GM21529 (cell line): ENCODE results near the gene LYPD5.

Experiments
- ATAC-seq: cut with Tn5 transposase; IDR thresholded peaks from one replicate; pipeline ENCODE4 v1.9.1; 2021; ENCODE audit not compliant: unreplicated experiment

The LYPD5 gene

GRCh38 chr19:43754503-43755255 is 47.6 kb downstream of the LYPD5 start, which contains the start of gene SMG9:
SMG9 (minus strand) TSS chr19:43754962; CDS start chr19:43750741, 4,221 bp downstream.
- ATAC-seq = peak; percentile 51

GRCh38 chr19:43754253-43754502 is 48.1 kb downstream of the LYPD5 start:
- no peak for ATAC-seq

GRCh38 chr19:43752287-43752875 is 49.9 kb downstream of the LYPD5 start:
- ATAC-seq = no peak

- ATAC-seq = no peak
Observed at GRCh38 chr19:43751466-43752220, 50.6 kb downstream of the LYPD5 start.

GRCh38 chr19:43749898-43750297 is 52.3 kb downstream of the LYPD5 start:
- ATAC-seq = no peak

GRCh38 chr19:43749152-43749551 is 53.1 kb downstream of the LYPD5 start:
- no peak for ATAC-seq

GRCh38 chr19:43748685-43749084 is 53.6 kb downstream of the LYPD5 start:
- ATAC-seq = no peak

GRCh38 chr19:43748205-43748594 is 54.0 kb downstream of the LYPD5 start:
- no peak for ATAC-seq

GRCh38 chr19:43747557-43748204 is 54.6 kb downstream of the LYPD5 start:
- ATAC-seq = no peak
